ENCODE measurements around the gene HMCN2.

The HMCN2 gene

GRCh38 chr9:130234340-130235260, 31.0 kb upstream of the HMCN2 start:
- DNase-seq (ENCODE audit: low read depth) = no peak
- H3K4me3 ChIP-seq (ENCODE audit: low read depth, low read length) = no peak overlapping the region
- TF ChIP-seq, protein P1, sequence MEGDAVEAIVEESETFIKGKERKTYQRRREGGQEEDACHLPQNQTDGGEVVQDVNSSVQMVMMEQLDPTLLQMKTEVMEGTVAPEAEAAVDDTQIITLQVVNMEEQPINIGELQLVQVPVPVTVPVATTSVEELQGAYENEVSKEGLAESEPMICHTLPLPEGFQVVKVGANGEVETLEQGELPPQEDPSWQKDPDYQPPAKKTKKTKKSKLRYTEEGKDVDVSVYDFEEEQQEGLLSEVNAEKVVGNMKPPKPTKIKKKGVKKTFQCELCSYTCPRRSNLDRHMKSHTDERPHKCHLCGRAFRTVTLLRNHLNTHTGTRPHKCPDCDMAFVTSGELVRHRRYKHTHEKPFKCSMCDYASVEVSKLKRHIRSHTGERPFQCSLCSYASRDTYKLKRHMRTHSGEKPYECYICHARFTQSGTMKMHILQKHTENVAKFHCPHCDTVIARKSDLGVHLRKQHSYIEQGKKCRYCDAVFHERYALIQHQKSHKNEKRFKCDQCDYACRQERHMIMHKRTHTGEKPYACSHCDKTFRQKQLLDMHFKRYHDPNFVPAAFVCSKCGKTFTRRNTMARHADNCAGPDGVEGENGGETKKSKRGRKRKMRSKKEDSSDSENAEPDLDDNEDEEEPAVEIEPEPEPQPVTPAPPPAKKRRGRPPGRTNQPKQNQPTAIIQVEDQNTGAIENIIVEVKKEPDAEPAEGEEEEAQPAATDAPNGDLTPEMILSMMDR (IDR thresholded peaks at IDR 0.05; ENCODE audit: insufficient read depth, low read depth, low read length, missing control alignments) = no peak

DNA sequence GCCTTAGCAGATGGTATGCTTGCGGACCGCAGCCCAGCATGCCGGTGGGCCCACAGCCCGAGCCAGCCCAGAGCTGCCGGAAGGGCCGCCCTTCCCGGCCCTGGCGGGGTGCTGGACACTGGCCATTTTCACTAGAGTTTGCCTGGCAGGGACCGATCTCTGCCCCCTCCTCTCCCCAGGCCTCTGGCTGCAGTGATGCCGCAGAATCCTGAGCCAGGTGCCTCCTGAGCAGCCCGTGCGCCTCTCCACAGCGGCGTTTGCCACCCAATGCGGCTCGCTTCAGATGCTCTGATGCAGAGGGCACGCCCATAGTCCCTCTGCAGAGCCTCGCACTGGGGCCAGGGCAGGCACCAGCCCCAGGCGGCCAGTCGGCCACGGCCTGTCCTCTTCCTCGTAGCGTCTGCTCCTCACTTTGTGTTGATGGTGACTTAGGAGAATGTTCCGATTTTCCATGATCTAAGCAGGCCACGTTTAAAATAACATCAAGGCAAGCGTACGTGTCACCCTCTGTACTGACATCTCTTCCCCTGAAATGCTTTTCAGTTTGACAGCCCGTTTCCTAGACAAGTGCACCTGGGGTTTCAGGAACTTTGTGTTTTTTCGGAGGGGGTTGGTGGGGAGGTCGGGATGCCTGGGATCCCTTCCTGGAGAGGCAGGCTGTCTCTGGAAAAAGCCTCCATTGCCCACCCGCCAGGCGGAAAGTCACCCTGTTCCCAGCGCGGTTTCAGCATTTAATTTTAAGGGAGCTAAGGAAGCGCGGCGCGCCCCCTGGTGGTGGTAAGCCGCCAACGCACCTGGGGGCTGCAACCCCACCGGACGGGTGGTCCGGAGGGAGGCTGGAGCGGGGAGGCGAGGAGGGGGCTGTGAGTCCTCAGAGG, 29.8 kb upstream of the HMCN2 start:
- peak; percentile 67 for DNase-seq (ENCODE audit: low read depth)
- H3K4me3 ChIP-seq (ENCODE audit: low read depth, low read length) = no peak overlapping the region
- TF ChIP-seq, protein P1 (IDR thresholded peaks at IDR 0.05; ENCODE audit: insufficient read depth, low read depth, low read length, missing control alignments) = peak; percentile 89

DNA sequence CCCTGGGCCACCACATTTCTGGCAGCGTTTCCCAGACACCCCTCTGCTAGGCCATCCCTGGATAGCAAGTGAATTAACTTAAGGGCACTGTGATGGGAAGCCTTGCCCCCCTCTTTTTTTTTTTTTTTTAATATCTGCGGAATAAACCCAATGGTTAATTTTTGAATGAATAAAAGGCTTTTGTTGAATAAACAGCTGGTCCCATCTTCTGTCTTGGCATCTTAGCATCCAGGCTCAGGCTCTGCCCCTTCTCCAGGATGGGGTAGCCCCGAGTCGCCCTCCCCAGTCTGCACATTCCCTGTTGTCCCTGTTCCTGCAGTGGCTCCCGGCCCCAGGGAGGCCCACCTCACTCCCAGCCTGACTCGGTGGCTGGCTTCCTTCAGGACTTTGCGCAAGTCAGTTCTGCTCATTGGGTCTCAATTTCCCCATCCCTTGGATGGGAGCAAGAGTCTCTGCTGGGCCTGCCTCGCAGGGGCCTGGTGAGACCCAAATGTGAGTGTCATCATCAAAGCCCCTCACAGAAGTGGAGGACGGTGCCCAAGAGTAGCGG, 29.0 kb upstream of the HMCN2 start:
- H3K4me3 ChIP-seq (ENCODE audit: low read depth, low read length) = no peak overlapping the region
- DNase-seq (ENCODE audit: low read depth) = no peak
- TF ChIP-seq, protein P1 (IDR thresholded peaks at IDR 0.05; ENCODE audit: insufficient read depth, low read depth, low read length, missing control alignments) = peak; percentile 0

- TF ChIP-seq, protein P1 (IDR thresholded peaks at IDR 0.05; ENCODE audit: insufficient read depth, low read depth, low read length, missing control alignments) = no peak
- no peak overlapping the region for H3K4me3 ChIP-seq (ENCODE audit: low read depth, low read length)
- DNase-seq (ENCODE audit: low read depth) = no peak
These were observed 28.5 kb upstream of the HMCN2 start for GRCh38 chr9:130237076-130237475.

DNA sequence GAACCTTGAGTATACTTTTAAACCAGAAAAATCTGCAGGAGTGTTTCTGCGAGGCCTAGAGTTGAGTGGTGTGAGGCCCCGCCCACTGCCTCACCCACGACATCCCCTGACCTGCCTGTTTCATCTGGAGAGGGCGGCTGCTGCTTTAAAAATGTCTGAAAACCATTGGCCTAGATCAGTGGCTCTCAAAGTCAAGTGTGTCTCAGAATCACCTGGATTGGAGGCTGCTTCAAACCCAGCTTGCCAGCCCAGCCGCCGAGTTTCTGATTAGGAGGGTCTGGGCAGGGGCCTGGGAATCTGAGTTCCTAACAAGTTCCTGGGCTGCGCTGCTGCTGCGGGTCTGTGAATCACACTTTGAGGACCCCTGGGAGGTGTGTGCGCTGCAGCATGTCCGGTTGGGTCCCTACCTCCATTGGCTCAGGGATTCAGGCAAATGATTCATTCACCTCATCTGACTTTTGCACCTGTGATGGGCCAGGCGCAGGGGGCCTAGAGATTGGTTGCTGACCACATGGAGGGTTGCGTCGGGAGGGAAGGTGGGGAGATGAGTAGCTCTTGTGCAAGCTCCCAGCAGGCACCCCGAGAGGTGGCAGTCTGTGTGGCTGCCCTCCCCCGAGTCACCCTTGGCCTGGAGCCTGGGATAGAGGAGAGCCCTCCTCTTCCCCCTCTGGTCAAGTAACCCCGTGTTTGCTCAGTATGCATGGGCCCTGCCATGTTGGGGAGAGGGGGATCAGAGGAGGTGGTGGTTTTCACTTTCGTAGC, 27.6 kb upstream of the HMCN2 start:
- DNase-seq (ENCODE audit: low read depth) = no peak
- H3K4me3 ChIP-seq (ENCODE audit: low read depth, low read length) = no peak overlapping the region
- TF ChIP-seq, protein P1 (IDR thresholded peaks at IDR 0.05; ENCODE audit: insufficient read depth, low read depth, low read length, missing control alignments) = no peak

DNA sequence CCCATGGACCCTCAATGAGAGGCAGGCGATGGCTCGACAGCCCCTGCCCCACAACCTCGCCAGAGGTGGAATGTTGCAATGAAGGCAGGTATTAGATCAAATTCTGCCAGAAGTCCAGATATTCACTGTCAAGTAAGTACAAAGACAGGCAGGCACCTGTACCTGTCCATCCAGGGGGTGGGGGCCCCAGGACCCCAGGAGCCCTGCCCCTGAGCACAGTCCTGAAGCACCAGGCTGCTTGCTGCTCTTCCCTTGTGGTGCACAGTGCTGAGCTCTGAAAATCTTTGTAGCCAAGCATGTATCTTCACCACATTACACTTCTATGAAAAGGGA, 26.2 kb upstream of the HMCN2 start:
- no peak overlapping the region for H3K4me3 ChIP-seq (ENCODE audit: low read depth, low read length)
- no peak for DNase-seq (ENCODE audit: low read depth)
- TF ChIP-seq, protein P1 (IDR thresholded peaks at IDR 0.05; ENCODE audit: insufficient read depth, low read depth, low read length, missing control alignments) = no peak

All from GM12865 (cell line).